ENCODE data around the gene NCOA5. TPM values are rescaled to one million over a fixed set of nuclear protein-coding genes. Genes with fewer than 3 reads are reported as not detected.

Gene NCOA5
- total and polyA plus RNA-seq, 2 experiments from 2014 or later = 8.4 to 22.8 TPM

GRCh38 chr20:46023148-46023484 is 66.6 kb downstream of the NCOA5 start:
- ATAC-seq (no peak), DNase-seq (ENCODE audit: low spot score) (no peak)
- Histone ChIP-seq H2AFZ (no peak overlapping the region), H3K27me3 (ENCODE audit: insufficient read depth) (peaks cover 55% of the 10 kb centered on the region), H3K4me1 (ENCODE audit: insufficient read depth) (peaks cover 4% of the 10 kb centered on the region; the same call in 1 of the 2 replicates), H3K4me2 (peak overlapping the region; percentile 98; the same call in 1 of the 2 replicates), H3K9me2 (ENCODE audit: insufficient read depth) (no peaks in the 10 kb centered on the region), H3K27ac (ENCODE audit: low read depth) (no peak overlapping the region), H4K20me1 (replicated peaks; ENCODE audit: insufficient read depth) (peaks cover 6% of the 10 kb centered on the region; the same call in 1 of the 2 replicates), H3K79me2 (replicated peaks; ENCODE audit: insufficient read depth) (no peaks in the 10 kb centered on the region), H3K4me3 (peak overlapping the region; percentile 83; the same call in 1 of the 2 replicates), H3K36me3 (ENCODE audit: insufficient read depth) (no peaks in the 10 kb centered on the region), H3F3A (replicated peaks; ENCODE audit: low read depth) (0 out of 2 replicates have a peak, but pooled peaks cover 3% of the 10 kb centered on the region)
- Mint-ChIP-seq H3K36me3 (ENCODE audit: low read depth) (no peaks in the 10 kb centered on the region), H3K9me3 (no peaks in the 10 kb centered on the region; the same call in 2 of the 3 replicates), H3K27ac (no peak overlapping the region), H3K27me3 (ENCODE audit: insufficient read depth, low read depth, poor library complexity) (peaks cover 47% of the 10 kb centered on the region), H3K4me3 (peak overlapping the region; percentile 8; the same call in 1 of the 3 replicates), H3K4me1 (peaks cover 6% of the 10 kb centered on the region)
- no peak for TF ChIP-seq EZH2phosphoT487 (IDR thresholded peaks at IDR 0.05; ENCODE audit: unreplicated experiment)
- no peak for TF ChIP-seq ZNF114 (CRISPR knock-in tag; IDR thresholded peaks at IDR 0.05)
- TF ChIP-seq STAT1 (IDR thresholded peaks at IDR 0.05; ENCODE audit: unreplicated experiment) = no peak
- TF ChIP-seq NANOG (IDR thresholded peaks at IDR 0.05; ENCODE audit: borderline replicate concordance) = no peak
- TF ChIP-seq EZH2 (IDR thresholded peaks at IDR 0.05; ENCODE audit: low read depth, unreplicated experiment) = no peak
- TF ChIP-seq ZNF462 (CRISPR knock-in tag; IDR thresholded peaks at IDR 0.05) = no peak
